CD14-positive monocyte (primary cell): ENCODE measurements around the gene SLC23A1. TPM values are rescaled to one million over a fixed set of nuclear protein-coding genes. Genes with fewer than 3 reads are reported as not detected.
"Not testable (repeated sequence)": the region's sequence is repeated elsewhere in the genome, so short reads cannot be mapped to it uniquely, and the experiment has no call there.

Experiments
- DNase-seq, 3 donors: peaks; one replicate each; pipeline ENCODE4 v3.0.0-alpha.2; 2011 to 2022
- H2AFZ ChIP-seq: 2 replicates; pipeline ENCODE4 v1.6.0; 2012; ENCODE audit warnings: mild to moderate bottlenecking, low read depth, low read length, inconsistent platforms; ENCODE audit not compliant: insufficient read depth, poor library complexity, severe bottlenecking
- H3K27ac ChIP-seq, 2 donors: 1 replicate in 1 of 2; 2 replicates in 1 of 2; pipeline ENCODE4 v1.5.1; 2012 to 2013; ENCODE audit warnings: low read length in 2 of 2, control low read depth in 1 of 2, inconsistent platforms in 1 of 2, low read depth in 1 of 2, mild to moderate bottlenecking in 1 of 2
- H3K27me3 ChIP-seq, 2 donors: one replicate each; pipeline versions ENCODE4 v1.6.0 to v1.6.1; 2011 to 2013; ENCODE audit warnings: low read length in 2 of 2; ENCODE audit not compliant: control insufficient read depth in 2 of 2, insufficient read depth in 2 of 2
- H3K36me3 ChIP-seq, 2 donors: replicated peaks in 1 of 2; 1 replicate in 1 of 2; 2 replicates in 1 of 2; pipeline versions ENCODE4 v1.5.1 to v1.6.1; 2012 to 2013; ENCODE audit warnings: low read length in 2 of 2, control low read depth in 1 of 2, inconsistent platforms in 1 of 2, mild to moderate bottlenecking in 1 of 2; ENCODE audit not compliant: insufficient read depth in 2 of 2, control insufficient read depth in 1 of 2
- H3K4me1 ChIP-seq, 2 donors: 1 replicate in 1 of 2; 2 replicates in 1 of 2; pipeline versions ENCODE4 v1.5.1 to v1.6.1; 2012 to 2013; ENCODE audit warnings: low read length in 2 of 2, control low read depth in 1 of 2, inconsistent platforms in 1 of 2, mild to moderate bottlenecking in 1 of 2, moderate library complexity in 1 of 2; ENCODE audit not compliant: insufficient read depth in 2 of 2, control insufficient read depth in 1 of 2
- H3K4me2 ChIP-seq: replicated peaks from 2 replicates; pipeline ENCODE3; 2012; ENCODE audit warnings: low read length, moderate library complexity, mild to moderate bottlenecking; ENCODE audit not compliant: poor library complexity, severe bottlenecking; ENCODE audit errors: extremely low read depth
- H3K4me3 ChIP-seq, 3 experiments: fragments of 200-600 bp in 1 of 3; sonication (generic) in 1 of 3; replicated peaks in 1 of 3; 1 replicate in 2 of 3; 2 replicates in 1 of 3; pipeline ENCODE4 v1.5.1; 2011 to 2013; ENCODE audit warnings: low read length in 3 of 3, mild to moderate bottlenecking in 3 of 3, control low read depth in 2 of 3, low read depth in 2 of 3, inconsistent platforms in 1 of 3, moderate library complexity in 1 of 3
- H3K79me2 ChIP-seq: 2 replicates; pipeline ENCODE4 v1.6.0; 2012; ENCODE audit warnings: mild to moderate bottlenecking, control low read depth, inconsistent platforms, low read length, moderate library complexity; ENCODE audit not compliant: insufficient read depth
- H3K9ac ChIP-seq: 2 replicates; pipeline ENCODE4 v1.6.0; 2017; ENCODE audit warnings: low read length, mild to moderate bottlenecking; ENCODE audit not compliant: insufficient read depth, poor library complexity, severe bottlenecking
- H3K9me3 ChIP-seq, 2 donors: replicated peaks in 1 of 2; 1 replicate in 1 of 2; 2 replicates in 1 of 2; pipeline versions ENCODE4 v1.5.1 to v1.6.1; 2012 to 2013; ENCODE audit warnings: low read length in 2 of 2, control low read depth in 1 of 2; ENCODE audit not compliant: control insufficient read depth in 1 of 2, insufficient read depth in 1 of 2
- H4K20me1 ChIP-seq: 2 replicates; pipeline ENCODE4 v1.6.0; 2012; ENCODE audit warnings: mild to moderate bottlenecking, low read length, control low read depth, moderate library complexity; ENCODE audit not compliant: insufficient read depth
- H3K27ac Mint-ChIP-seq, 7 donors: one replicate each; pipeline ENCODE4 v1.8.0; 2020; ENCODE audit warnings: mild to moderate bottlenecking in 7 of 7, mixed read lengths in 7 of 7, moderate library complexity in 6 of 7, inconsistent platforms in 2 of 7
- H3K27me3 Mint-ChIP-seq, 3 donors: one replicate each; pipeline ENCODE4 v1.8.0; 2021 to 2022; ENCODE audit warnings: low read depth in 3 of 3, mild to moderate bottlenecking in 3 of 3, mixed read lengths in 3 of 3, moderate library complexity in 3 of 3, inconsistent platforms in 1 of 3
- H3K36me3 Mint-ChIP-seq, 2 donors: one replicate each; pipeline ENCODE4 v1.8.0; 2020; ENCODE audit warnings: mixed read lengths in 2 of 2, inconsistent platforms in 1 of 2, mild to moderate bottlenecking in 1 of 2
- H3K4me1 Mint-ChIP-seq: one replicate; pipeline ENCODE4 v1.8.0; 2020; ENCODE audit warnings: mild to moderate bottlenecking, mixed read lengths
- H3K4me3 Mint-ChIP-seq, 2 donors: one replicate each; pipeline ENCODE4 v1.8.0; 2020; ENCODE audit warnings: mild to moderate bottlenecking in 2 of 2, mixed read lengths in 2 of 2, moderate library complexity in 1 of 2
- H3K9me3 Mint-ChIP-seq, 7 donors: one replicate each; pipeline ENCODE4 v1.8.0; 2020 to 2022; ENCODE audit warnings: mixed read lengths in 7 of 7, mild to moderate bottlenecking in 6 of 7, moderate library complexity in 6 of 7, inconsistent platforms in 2 of 7
- CTCF ChIP-seq: fragments of 200-600 bp; IDR thresholded peaks from one replicate; pipeline ENCODE4 v1.8.0; 2022; ENCODE audit warnings: antibody characterized with exemption, mild to moderate bottlenecking
- WGBS: methylation state at CpG from one replicate; pipeline ENCODE4 v1.1.5; 2013; ENCODE audit warnings: missing lambda C conversion rate; ENCODE audit not compliant: insufficient coverage; 5-methylcytosine and 5-hydroxymethylcytosine counted together
- intact Hi-C, 2 donors: fragments of 100-400 bp; cut with micrococcal nuclease; formaldehyde crosslinking; loops; one replicate each; pipeline versions ENCODE4 v1.15.0 to v1.15.1; 2023
- polyA plus RNA-seq, 3 donors: library from polyadenylated mRNA; depleted of rRNA in 1 of 3; unstranded in 2 of 3; stranded (reverse) in 1 of 3; fragments of 300-500 nt in 2 of 3; fragments of >200 nt in 1 of 3; fragmentation: Illumina TruSeq in 2 of 3; gene quantifications; 1 replicate in 2 of 3; 2 replicates in 1 of 3; pipeline ENCODE4 v1.2.3, GENCODE V29; 2012 to 2021

Gene SLC23A1
- polyA plus RNA-seq, 3 donors, result not detected

GRCh38 chr5:139360384-139360783 lies 22.7 kb downstream of the SLC23A1 start:
- Mint-ChIP-seq H3K9me3 (no peaks in the 10 kb centered on the region), H3K27me3 (no peaks in the 10 kb centered on the region), H3K27ac (peak overlapping the region in 2 of 7 donors; percentile 18 to 23), H3K36me3 (peaks cover 28 to 53% of the 10 kb centered on the region in 2 donors), H3K4me3 (no peak overlapping the region), H3K4me1 (no peaks in the 10 kb centered on the region)
- WGBS, result 94% methylated on average over 2 of the region's 4 CpGs
- H3K36me3 ChIP-seq, result peaks cover 27 to 47% of the 10 kb centered on the region in 2 donors
- H3K27me3 ChIP-seq, result no peaks in the 10 kb centered on the region
- no peak overlapping the region for H3K4me3 ChIP-seq
- H4K20me1 ChIP-seq, result peaks cover 89% of the 10 kb centered on the region
- intact Hi-C loops, result no loop called here
- TF ChIP-seq CTCF, result no peak
- peaks cover 73% of the 10 kb centered on the region for H3K79me2 ChIP-seq
- no peak overlapping the region for H3K9ac ChIP-seq
- H2AFZ ChIP-seq, result no peak overlapping the region
- no peaks in the 10 kb centered on the region for H3K9me3 ChIP-seq
- no peak for DNase-seq
- H3K4me1 ChIP-seq, result no peaks in the 10 kb centered on the region
- no peak overlapping the region for H3K4me2 ChIP-seq
- no peak overlapping the region for H3K27ac ChIP-seq

GRCh38 chr5:139358064-139358463 lies 25.0 kb downstream of the SLC23A1 start:
- H3K27ac ChIP-seq, result no peak overlapping the region
- intact Hi-C loops, result no loop called here
- no peak overlapping the region for H2AFZ ChIP-seq
- H3K9me3 ChIP-seq, result no peaks in the 10 kb centered on the region
- no peaks in the 10 kb centered on the region for H3K4me1 ChIP-seq
- no peak overlapping the region for H3K9ac ChIP-seq
- H3K4me1 Mint-ChIP-seq, result no peaks in the 10 kb centered on the region
- DNase-seq, result no peak
- TF ChIP-seq CTCF, result no peak
- H4K20me1 ChIP-seq, result peaks cover 100% of the 10 kb centered on the region
- H3K27me3 ChIP-seq, result no peaks in the 10 kb centered on the region
- H3K4me3 Mint-ChIP-seq, result no peak overlapping the region
- H3K4me3 ChIP-seq, result no peak overlapping the region
- peaks cover 7 to 43% of the 10 kb centered on the region in 2 donors for H3K36me3 ChIP-seq
- H3K27me3 Mint-ChIP-seq, result no peaks in the 10 kb centered on the region
- H3K79me2 ChIP-seq, result peaks cover 96% of the 10 kb centered on the region
- H3K4me2 ChIP-seq, result no peak overlapping the region
- no peak overlapping the region for H3K27ac Mint-ChIP-seq
- peaks cover 17 to 46% of the 10 kb centered on the region in 2 donors for H3K36me3 Mint-ChIP-seq
- H3K9me3 Mint-ChIP-seq, result peaks cover 0 to 3% (median 0%) of the 10 kb centered on the region in 7 donors

GRCh38 chr5:139355900-139356299 lies 27.2 kb downstream of the SLC23A1 start:
- peaks cover 4 to 47% of the 10 kb centered on the region in 2 donors for H3K36me3 ChIP-seq
- H3K27me3 ChIP-seq, H3K4me1 ChIP-seq, H3K4me1 Mint-ChIP-seq, H3K9me3 Mint-ChIP-seq, H3K27me3 Mint-ChIP-seq, H2AFZ ChIP-seq, intact Hi-C loops, H3K27ac Mint-ChIP-seq, H3K9ac ChIP-seq, H3K27ac ChIP-seq, H3K4me2 ChIP-seq, H3K4me3 ChIP-seq, H3K9me3 ChIP-seq, DNase-seq, H3K4me3 Mint-ChIP-seq: not testable (repeated sequence)
- H3K36me3 Mint-ChIP-seq, result peaks cover 19 to 48% of the 10 kb centered on the region in 2 donors
- peaks cover 100% of the 10 kb centered on the region for H4K20me1 ChIP-seq
- 97% methylated on average over 6 of the region's 8 CpGs for WGBS
- H3K79me2 ChIP-seq, result peaks cover 100% of the 10 kb centered on the region
